Activated CD4-positive, alpha-beta T cell treated with anti-CD3 and anti-CD28 coated beads, Interleukin-2, Interleukin-4, amounts not matched to agents 100 ng/mL and 50 ng/mL, durations not matched to agents 16 hours and 8 hours (primary cell): ENCODE results near the gene MAP1LC3B2.
A peak's percentile ranks its signal among the peaks of the same experiment; 100 is the strongest.

Experiments
- DNase-seq: peaks from one replicate; pipeline ENCODE4 v3.0.0-alpha.2; 2020; ENCODE audit warnings: low spot score

MAP1LC3B2 gene

GRCh38 chr12:116538076-116538591 lies 21.0 kb upstream of the MAP1LC3B2 start:
- peak; percentile 29 for DNase-seq

DNA sequence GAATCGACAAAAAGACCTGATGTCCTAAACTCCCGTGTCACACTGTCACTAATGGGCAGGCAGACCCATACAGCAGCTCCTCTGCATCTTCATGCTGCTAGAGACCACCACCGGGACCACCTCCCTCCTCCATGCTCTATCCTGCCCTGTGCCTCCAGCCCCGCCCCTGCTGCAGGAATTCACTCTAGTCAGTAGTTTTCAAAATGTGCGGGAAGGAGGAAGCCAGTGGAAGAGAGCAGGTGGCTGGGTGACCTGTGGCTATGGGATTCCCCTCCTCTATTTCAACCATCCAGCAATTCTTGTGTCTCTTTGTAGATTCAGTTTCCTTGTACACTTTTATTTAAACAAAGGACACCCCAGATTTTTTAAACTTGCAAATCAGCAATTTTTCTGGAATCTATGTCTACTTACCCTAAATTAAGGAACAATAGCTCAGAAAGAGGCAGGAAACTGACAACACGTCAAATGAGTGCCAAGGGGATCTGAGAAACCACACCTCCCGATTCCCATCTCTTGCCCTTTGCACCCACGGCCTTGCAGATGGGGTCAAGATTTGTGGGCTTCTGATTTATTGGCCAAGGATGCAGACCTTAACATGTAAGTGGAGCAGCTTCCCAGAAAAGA lies 20.4 kb upstream of the MAP1LC3B2 start:
- DNase-seq, result no peak

- DNase-seq, result no peak
These were observed 19.8 kb upstream of the MAP1LC3B2 start for GRCh38 chr12:116539361-116539771.

DNA sequence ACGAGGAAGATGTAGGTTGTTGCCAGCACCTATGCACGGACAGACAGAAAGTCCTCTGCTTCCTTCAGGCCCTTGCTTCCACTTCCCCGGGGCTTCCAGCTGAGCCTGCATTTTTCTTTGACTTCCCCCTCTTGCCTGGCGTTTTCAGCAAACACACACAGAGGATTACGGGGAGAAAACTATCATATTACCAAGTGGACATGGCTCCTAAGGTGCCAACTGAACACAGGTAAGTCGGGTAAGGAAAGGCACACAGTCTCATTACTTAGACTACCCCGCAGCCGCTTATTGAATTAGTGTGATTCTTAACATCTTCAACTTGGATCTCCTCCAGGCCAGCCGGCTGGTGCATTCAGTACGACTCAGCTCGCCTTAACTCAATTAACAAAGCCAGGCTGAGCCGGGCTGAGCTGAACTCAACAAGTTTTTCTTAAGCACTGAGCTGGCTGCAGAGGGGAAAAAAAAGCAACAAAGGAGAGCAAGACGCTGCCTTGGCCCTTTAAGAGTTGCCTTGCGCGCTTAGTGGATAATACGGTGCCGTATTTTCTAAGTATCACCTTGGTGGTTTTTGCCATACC lies 19.2 kb upstream of the MAP1LC3B2 start:
- no peak for DNase-seq

GRCh38 chr12:116540622-116541152 lies 18.5 kb upstream of the MAP1LC3B2 start:
- no peak for DNase-seq

DNA sequence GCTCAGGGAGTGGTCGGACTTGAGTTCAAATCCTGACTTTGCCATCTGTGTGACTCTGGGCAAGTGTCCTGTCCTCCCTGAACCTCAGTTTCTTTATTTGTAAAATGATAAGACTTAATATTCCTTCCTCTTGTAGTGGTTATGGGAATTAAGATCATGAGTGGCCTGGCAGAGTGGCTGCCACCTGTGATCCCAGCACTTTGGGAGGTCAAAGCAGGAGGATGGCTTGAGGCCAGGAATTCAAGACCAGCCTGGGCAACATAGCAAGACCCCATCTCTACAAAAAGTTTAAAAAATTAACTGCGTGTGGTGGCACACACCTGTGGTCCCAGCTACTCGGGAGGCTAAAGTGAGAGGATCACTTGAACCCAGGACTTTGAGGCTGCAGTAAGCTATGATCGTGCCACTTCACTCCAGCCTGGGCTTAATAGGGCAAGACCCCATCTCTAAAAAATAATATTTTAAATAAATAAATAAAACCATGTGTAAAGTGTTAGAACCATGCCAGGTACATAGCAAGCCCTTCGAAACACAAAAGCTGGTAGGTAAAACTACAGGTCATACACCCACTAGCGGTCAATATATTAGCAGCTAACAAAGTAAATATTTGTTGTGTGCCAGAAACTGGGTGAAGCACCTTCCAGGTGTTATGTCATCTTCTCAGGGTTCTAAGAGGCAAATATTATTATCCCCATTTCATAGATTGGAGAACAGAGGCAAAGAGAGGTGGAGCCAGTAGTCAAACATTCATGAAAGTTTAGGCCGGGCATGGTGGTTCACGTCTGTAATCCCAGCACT lies 17.4 kb upstream of the MAP1LC3B2 start:
- no peak for DNase-seq

GRCh38 chr12:116542345-116542956 lies 16.7 kb upstream of the MAP1LC3B2 start:
- DNase-seq, result no peak

DNA sequence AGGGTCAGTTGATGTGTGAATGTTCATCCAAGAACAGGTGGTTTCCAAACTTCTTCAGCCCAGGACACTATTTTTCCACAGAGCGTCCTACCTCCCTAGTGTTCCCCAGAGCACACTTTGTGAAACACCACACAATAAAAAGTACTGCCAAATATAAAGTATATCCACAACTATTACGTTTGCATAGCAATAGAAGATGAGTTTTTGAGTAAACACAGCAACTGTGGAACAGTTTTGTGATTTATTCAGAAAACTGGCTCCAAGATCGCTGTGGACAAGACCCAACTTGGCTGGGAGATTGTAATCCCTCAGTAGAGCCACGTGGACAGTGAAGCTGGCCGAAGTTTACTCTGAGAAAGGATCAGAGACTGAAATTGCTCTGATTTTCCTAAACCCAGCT lies 14.5 kb upstream of the MAP1LC3B2 start:
- DNase-seq, result no peak

GRCh38 chr12:116545144-116545543 lies 14.0 kb upstream of the MAP1LC3B2 start:
- DNase-seq, result no peak

DNA sequence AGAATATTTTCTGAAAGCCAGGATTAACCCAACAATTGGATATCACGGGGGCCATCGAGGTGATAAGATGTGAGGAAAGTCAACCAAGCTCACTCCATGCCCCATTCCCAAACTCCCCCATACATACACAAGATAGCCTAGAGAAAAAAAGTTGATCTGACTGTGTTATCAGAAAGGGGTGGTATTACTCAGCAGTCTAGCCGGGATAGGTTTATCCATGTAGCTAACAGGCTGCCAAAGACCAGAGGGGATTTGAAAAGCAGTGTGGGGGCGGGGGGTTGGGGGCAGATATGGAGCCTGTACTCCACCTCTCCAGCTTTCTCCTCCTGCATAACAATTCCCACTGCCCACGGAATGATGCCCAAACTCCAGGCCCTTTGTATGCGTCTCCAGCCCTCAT lies 13.2 kb upstream of the MAP1LC3B2 start:
- DNase-seq, result no peak

GRCh38 chr12:116547955-116548501 lies 11.2 kb upstream of the MAP1LC3B2 start:
- DNase-seq, result no peak

- DNase-seq, result no peak
These were observed 9.2 kb upstream of the MAP1LC3B2 start for GRCh38 chr12:116549993-116550392.

GRCh38 chr12:116551151-116551550 lies 8.0 kb upstream of the MAP1LC3B2 start:
- no peak for DNase-seq

GRCh38 chr12:116551619-116551951 lies 7.6 kb upstream of the MAP1LC3B2 start:
- no peak for DNase-seq

DNA sequence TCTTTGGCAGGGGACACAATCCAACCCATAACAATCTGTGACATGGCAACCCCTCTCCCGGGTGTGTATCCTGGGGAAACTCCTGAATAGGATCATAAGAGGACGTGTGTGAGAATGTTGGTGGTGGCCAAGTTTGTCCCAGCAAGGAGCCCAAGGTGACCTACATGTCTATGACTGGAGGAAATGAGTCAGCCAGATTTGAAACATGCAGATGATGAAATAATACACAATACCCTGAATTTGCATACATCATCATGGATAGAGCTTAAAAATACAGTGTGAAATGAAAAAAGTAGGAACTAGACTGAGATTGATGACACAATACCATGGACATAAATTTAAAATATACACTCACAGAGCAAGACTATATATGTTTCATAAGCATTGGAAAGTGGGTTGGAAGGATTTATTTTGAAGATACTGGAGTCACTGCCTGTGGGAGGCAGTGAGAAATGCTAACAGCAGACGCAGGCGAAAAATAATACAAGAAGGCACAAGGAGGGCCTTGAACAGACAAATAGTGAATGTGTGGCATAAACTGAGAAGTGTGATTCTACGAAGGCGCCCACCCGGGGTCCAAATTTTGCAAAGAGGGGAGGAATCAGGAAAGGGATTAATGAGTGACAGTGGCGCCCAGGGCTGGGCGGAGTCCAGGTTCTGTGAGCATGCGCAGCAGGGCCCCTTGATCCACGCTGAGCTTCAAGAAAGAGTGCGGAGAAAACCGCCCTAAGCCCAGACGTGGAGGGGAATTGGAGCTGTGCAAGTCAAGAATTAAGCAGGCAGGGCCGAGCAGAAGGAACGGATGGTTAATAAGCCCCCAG lies 7.0 kb upstream of the MAP1LC3B2 start:
- peak; percentile 18 for DNase-seq

DNA sequence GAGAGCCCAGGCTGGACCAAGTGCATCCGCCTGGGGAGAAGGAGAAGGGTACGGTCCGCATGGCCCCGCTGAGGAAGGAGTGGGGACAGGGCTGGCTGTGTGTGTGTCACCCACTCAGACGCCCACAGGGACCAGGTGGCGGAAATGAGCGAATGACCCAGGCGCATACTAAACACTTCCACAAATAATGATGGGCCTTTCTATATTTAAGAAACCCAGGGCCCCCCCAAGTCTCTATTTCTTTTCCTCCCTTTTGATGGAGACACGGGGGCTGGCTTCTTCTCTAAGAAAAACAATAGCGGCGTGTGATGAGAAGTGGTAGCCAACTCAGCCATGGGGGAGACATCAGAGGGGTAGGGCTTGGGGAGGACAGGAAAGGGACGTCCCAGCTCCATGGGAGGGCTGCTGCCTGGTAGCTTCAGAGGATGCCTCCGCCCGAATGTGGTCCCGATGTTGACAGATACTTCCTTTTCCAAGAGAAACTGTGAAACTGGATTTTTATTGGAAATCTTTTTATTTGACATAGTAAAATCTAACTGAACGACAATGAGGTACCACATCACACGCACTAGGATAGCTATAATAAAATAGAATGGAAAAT lies 6.3 kb upstream of the MAP1LC3B2 start:
- no peak for DNase-seq

GRCh38 chr12:116556356-116556952 lies 2.7 kb upstream of the MAP1LC3B2 start:
- no peak for DNase-seq

- DNase-seq, result no peak
These were observed 2.0 kb upstream of the MAP1LC3B2 start for GRCh38 chr12:116556964-116557698.

GRCh38 chr12:116558280-116559161 lies 660 bp upstream of the MAP1LC3B2 start:
- no peak for DNase-seq
